ENCODE measurements around the gene SHISA8. TPM values are rescaled to one million over a fixed set of nuclear protein-coding genes. Genes with fewer than 3 reads are reported as not detected.

SHISA8 gene
- total RNA-seq, 4 donors from 2014 or later: 0.30 TPM; not detected in 3

- Histone ChIP-seq H3K9me3 (no peaks in the 10 kb centered on the region), H3K36me3 (no peaks in the 10 kb centered on the region), H3K27ac (no peak overlapping the region), H3K4me1 (peaks cover 0 to 20% of the 10 kb centered on the region in 2 donors), H3K27me3 (peaks cover 12 to 31% of the 10 kb centered on the region in 2 donors), H3K4me3 (no peak overlapping the region)
- TF ChIP-seq, protein P1, sequence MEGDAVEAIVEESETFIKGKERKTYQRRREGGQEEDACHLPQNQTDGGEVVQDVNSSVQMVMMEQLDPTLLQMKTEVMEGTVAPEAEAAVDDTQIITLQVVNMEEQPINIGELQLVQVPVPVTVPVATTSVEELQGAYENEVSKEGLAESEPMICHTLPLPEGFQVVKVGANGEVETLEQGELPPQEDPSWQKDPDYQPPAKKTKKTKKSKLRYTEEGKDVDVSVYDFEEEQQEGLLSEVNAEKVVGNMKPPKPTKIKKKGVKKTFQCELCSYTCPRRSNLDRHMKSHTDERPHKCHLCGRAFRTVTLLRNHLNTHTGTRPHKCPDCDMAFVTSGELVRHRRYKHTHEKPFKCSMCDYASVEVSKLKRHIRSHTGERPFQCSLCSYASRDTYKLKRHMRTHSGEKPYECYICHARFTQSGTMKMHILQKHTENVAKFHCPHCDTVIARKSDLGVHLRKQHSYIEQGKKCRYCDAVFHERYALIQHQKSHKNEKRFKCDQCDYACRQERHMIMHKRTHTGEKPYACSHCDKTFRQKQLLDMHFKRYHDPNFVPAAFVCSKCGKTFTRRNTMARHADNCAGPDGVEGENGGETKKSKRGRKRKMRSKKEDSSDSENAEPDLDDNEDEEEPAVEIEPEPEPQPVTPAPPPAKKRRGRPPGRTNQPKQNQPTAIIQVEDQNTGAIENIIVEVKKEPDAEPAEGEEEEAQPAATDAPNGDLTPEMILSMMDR (IDR thresholded peaks at IDR 0.05): no peak
- no peak for TF ChIP-seq POLR2A (IDR thresholded peaks at IDR 0.05)
- intact Hi-C loops (cut with DNase I; ENCODE audit: low total_unique reads): no loop called here
- no peak for DNase-seq
Measured at GRCh38 chr22:41908411-41909309, 6.2 kb downstream of the SHISA8 start.

- TF ChIP-seq POLR2A (IDR thresholded peaks at IDR 0.05): no peak
- Histone ChIP-seq H3K9me3 (no peaks in the 10 kb centered on the region), H3K27ac (no peak overlapping the region), H3K36me3 (no peaks in the 10 kb centered on the region), H3K27me3 (peaks cover 3 to 22% of the 10 kb centered on the region in 2 donors), H3K4me3 (no peak overlapping the region), H3K4me1 (peaks cover 0 to 20% of the 10 kb centered on the region in 2 donors)
- intact Hi-C loops (cut with DNase I; ENCODE audit: low total_unique reads): no loop called here
- DNase-seq: no peak
Measured at GRCh38 chr22:41907436-41908401, 7.2 kb downstream of the SHISA8 start.

- peaks cover 3 to 13% of the 10 kb centered on the region in 2 donors for H3K27me3 ChIP-seq
- intact Hi-C loops (cut with DNase I; ENCODE audit: low total_unique reads): no loop called here
- no peaks in the 10 kb centered on the region for H3K36me3 ChIP-seq
- H3K4me3 ChIP-seq: no peak overlapping the region
- TF ChIP-seq, protein P1 (IDR thresholded peaks at IDR 0.05): no peak
- no peak for TF ChIP-seq POLR2A (IDR thresholded peaks at IDR 0.05)
- DNase-seq: no peak
- peaks cover 0 to 20% of the 10 kb centered on the region in 2 donors for H3K4me1 ChIP-seq
- H3K27ac ChIP-seq: no peak overlapping the region
- H3K9me3 ChIP-seq: no peaks in the 10 kb centered on the region
Measured at GRCh38 chr22:41906822-41907221, 8.1 kb downstream of the SHISA8 start.

GRCh38 chr22:41905411-41906202 lies 9.3 kb downstream of the SHISA8 start:
- no peak for TF ChIP-seq POLR2A (IDR thresholded peaks at IDR 0.05)
- TF ChIP-seq, protein P1 (IDR thresholded peaks at IDR 0.05): no peak
- intact Hi-C loops (cut with DNase I; ENCODE audit: low total_unique reads): no loop called here
- no peaks in the 10 kb centered on the region for H3K36me3 ChIP-seq

More at GRCh38 chr22:41905411-41906202, 9.3 kb downstream of the SHISA8 start:
- H3K27me3 ChIP-seq: peaks cover 0 to 1% of the 10 kb centered on the region in 2 donors
- no peak overlapping the region for H3K4me3 ChIP-seq
- H3K9me3 ChIP-seq: no peaks in the 10 kb centered on the region
- DNase-seq: no peak
- no peak overlapping the region for H3K27ac ChIP-seq
- H3K4me1 ChIP-seq: peaks cover 0 to 13% of the 10 kb centered on the region in 2 donors
